ENCODE measurements around the gene CLDN19. TPM values are rescaled to one million over a fixed set of nuclear protein-coding genes. Genes with fewer than 3 reads are reported as not detected.

CLDN19 gene
- total and polyA plus RNA-seq, 2 of the 8 experiments (the other 6 are each of a cell fraction or from before 2014, with no cell fraction given): 9.7 to 17.2 TPM

- TF ChIP-seq HDAC2 (IDR thresholded peaks at IDR 0.05; ENCODE audit: borderline replicate concordance in 1 of 2, low read depth in 2 of 2, low read length in 2 of 2): 0 out of 4 replicates have a peak, but pooled peaks of 1 of the 2 experiments have one; percentile 18
- no peak for TF ChIP-seq CTCF (IDR thresholded peaks at IDR 0.05; ENCODE audit: control extremely low read depth in 1 of 3, insufficient read depth in 1 of 3, low read depth in 1 of 3, low read length in 3 of 3)
- no peak for TF ChIP-seq TAF7 (optimal IDR thresholded peaks at IDR 0.05; ENCODE audit: borderline replicate concordance, low read depth, low read length)
- no peak for TF ChIP-seq ATF2 (IDR thresholded peaks at IDR 0.05; ENCODE audit: low read length)
- no peak for TF ChIP-seq JUND (IDR thresholded peaks at IDR 0.05; ENCODE audit: low read length)
- peak; percentile 27; the same call in 1 of the 2 replicates for TF ChIP-seq TBP (IDR thresholded peaks at IDR 0.05; ENCODE audit: low read depth, low read length)
- no peak for TF ChIP-seq ASH2L (IDR thresholded peaks at IDR 0.05; ENCODE audit: low read length)
- TF ChIP-seq RFX5 (IDR thresholded peaks at IDR 0.05; ENCODE audit: borderline replicate concordance, low read depth, low read length): no peak
- no peak for TF ChIP-seq KDM5A (IDR thresholded peaks at IDR 0.05; ENCODE audit: low read length)
- TF ChIP-seq EGR1 (IDR thresholded peaks at IDR 0.05; ENCODE audit: borderline replicate concordance, low read depth, low read length): no peak
- no peak for TF ChIP-seq MAFK (IDR thresholded peaks at IDR 0.05; ENCODE audit: low read depth, low read length)
- no peak for TF ChIP-seq RAD21 (IDR thresholded peaks at IDR 0.05 in 1 of 2, conservative IDR thresholded peaks at IDR 0.05 in 1 of 2; ENCODE audit: low read depth in 2 of 2, low read length in 2 of 2)
- TF ChIP-seq EZH2 (IDR thresholded peaks at IDR 0.05; ENCODE audit: low read depth, low read length, severe bottlenecking): no peak
- TF ChIP-seq PHF8 (conservative IDR thresholded peaks at IDR 0.05; ENCODE audit: low read depth, low read length): 0 out of 2 replicates have a peak, but pooled peaks have one; percentile 28
- TF ChIP-seq CREB1 (IDR thresholded peaks at IDR 0.05): no peak
- no peak for TF ChIP-seq SUZ12 (IDR thresholded peaks at IDR 0.05; ENCODE audit: low read length)
- no peak for TF ChIP-seq RXRA (IDR thresholded peaks at IDR 0.05; ENCODE audit: insufficient read depth, low read depth, low read length)
- TF ChIP-seq SIRT6 (IDR thresholded peaks at IDR 0.05; ENCODE audit: low read length): no peak
Observed at GRCh38 chr1:42739753-42740700, at the start of gene CLDN19 (continued).

Measured in H1 (cell line).